ENCODE measurements around the gene SPINK2.

SPINK2 gene

GRCh38 chr4:56787380-56787779, 34.1 kb downstream of the SPINK2 start:
- H3K9me3 ChIP-seq (ENCODE audit: insufficient read depth, low read depth, low read length), result no peaks in the 10 kb centered on the region
- no peaks in the 10 kb centered on the region for H3K79me2 ChIP-seq (ENCODE audit: insufficient read depth, low read length)
- H3K27me3 ChIP-seq (ENCODE audit: insufficient read depth, low read length, poor library complexity, severe bottlenecking), result no peaks in the 10 kb centered on the region
- no peaks in the 10 kb centered on the region for H3K4me1 ChIP-seq (ENCODE audit: insufficient read depth, low read length, poor library complexity, severe bottlenecking)
- H3F3A ChIP-seq (ENCODE audit: low read depth), result no peaks in the 10 kb centered on the region
- no peaks in the 10 kb centered on the region for H4K20me1 ChIP-seq (ENCODE audit: insufficient read depth, low read length, poor library complexity, severe bottlenecking)
- no peak overlapping the region; the same call in 1 of the 2 replicates for H2AFZ ChIP-seq (ENCODE audit: low read length)
- no peak overlapping the region for H3K4me3 ChIP-seq (ENCODE audit: low read length, poor library complexity, severe bottlenecking)
- no peak for TF ChIP-seq EZH2phosphoT487 (IDR thresholded peaks at IDR 0.05; ENCODE audit: borderline replicate concordance)
- H3K36me3 ChIP-seq (ENCODE audit: insufficient read depth, low read length), result no peaks in the 10 kb centered on the region
- H3K4me2 ChIP-seq (ENCODE audit: low read depth, low read length, poor library complexity, severe bottlenecking), result no peak overlapping the region
- no peaks in the 10 kb centered on the region for H3K9me2 ChIP-seq (replicated peaks; ENCODE audit: low read depth, low read length)
- H3K9ac ChIP-seq (ENCODE audit: low read depth, low read length, poor library complexity, severe bottlenecking), result no peak overlapping the region

GRCh38 chr4:56786955-56787354, 34.5 kb downstream of the SPINK2 start:
- Histone ChIP-seq H3K9me3 (ENCODE audit: insufficient read depth, low read depth, low read length) (no peaks in the 10 kb centered on the region), H3F3A (ENCODE audit: low read depth) (no peaks in the 10 kb centered on the region), H2AFZ (ENCODE audit: low read length) (no peak overlapping the region), H3K79me2 (ENCODE audit: insufficient read depth, low read length) (no peaks in the 10 kb centered on the region), H3K4me1 (ENCODE audit: insufficient read depth, low read length, poor library complexity, severe bottlenecking) (no peaks in the 10 kb centered on the region), H3K4me3 (ENCODE audit: low read length, poor library complexity, severe bottlenecking) (no peak overlapping the region), H3K4me2 (ENCODE audit: low read depth, low read length, poor library complexity, severe bottlenecking) (no peak overlapping the region), H3K27me3 (ENCODE audit: insufficient read depth, low read length, poor library complexity, severe bottlenecking) (no peaks in the 10 kb centered on the region), H3K9ac (ENCODE audit: low read depth, low read length, poor library complexity, severe bottlenecking) (no peak overlapping the region), H3K9me2 (replicated peaks; ENCODE audit: low read depth, low read length) (no peaks in the 10 kb centered on the region), H4K20me1 (ENCODE audit: insufficient read depth, low read length, poor library complexity, severe bottlenecking) (no peaks in the 10 kb centered on the region), H3K36me3 (ENCODE audit: insufficient read depth, low read length) (no peaks in the 10 kb centered on the region)
- TF ChIP-seq CTCF (conservative IDR thresholded peaks at IDR 0.05; ENCODE audit: low read length), result no peak
- TF ChIP-seq EZH2phosphoT487 (IDR thresholded peaks at IDR 0.05; ENCODE audit: borderline replicate concordance), result no peak

DNA sequence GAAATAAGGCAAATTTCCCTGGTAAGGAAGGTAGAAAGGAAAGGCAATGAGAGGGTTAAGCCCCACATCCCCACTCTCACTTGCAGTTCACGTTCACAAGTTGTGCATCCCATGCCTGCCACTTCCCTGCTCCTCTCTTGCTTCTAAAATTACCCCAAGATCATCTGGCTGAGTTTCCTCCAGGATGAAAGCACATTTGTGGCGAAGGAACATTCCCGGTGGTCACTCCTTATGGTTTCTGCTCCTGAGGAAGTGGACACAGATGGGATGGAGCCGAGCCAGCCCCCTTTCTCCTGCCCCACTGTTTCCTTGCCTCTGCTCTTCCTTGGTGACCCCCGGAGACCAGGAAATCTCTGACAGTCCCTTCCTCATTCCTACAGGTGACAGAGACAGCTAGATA, 37.5 kb downstream of the SPINK2 start:
- Histone ChIP-seq H3K27me3 (ENCODE audit: insufficient read depth, low read length, poor library complexity, severe bottlenecking) (no peaks in the 10 kb centered on the region), H3K9me2 (replicated peaks; ENCODE audit: low read depth, low read length) (no peaks in the 10 kb centered on the region), H3K36me3 (ENCODE audit: insufficient read depth, low read length) (no peaks in the 10 kb centered on the region), H3K4me3 (ENCODE audit: low read length, poor library complexity, severe bottlenecking) (no peak overlapping the region), H3K4me1 (ENCODE audit: insufficient read depth, low read length, poor library complexity, severe bottlenecking) (no peaks in the 10 kb centered on the region), H3K4me2 (ENCODE audit: low read depth, low read length, poor library complexity, severe bottlenecking) (no peak overlapping the region), H2AFZ (ENCODE audit: low read length) (no peak overlapping the region), H3F3A (ENCODE audit: low read depth) (no peaks in the 10 kb centered on the region), H3K9ac (ENCODE audit: low read depth, low read length, poor library complexity, severe bottlenecking) (no peak overlapping the region), H3K79me2 (ENCODE audit: insufficient read depth, low read length) (no peaks in the 10 kb centered on the region), H4K20me1 (ENCODE audit: insufficient read depth, low read length, poor library complexity, severe bottlenecking) (no peaks in the 10 kb centered on the region), H3K9me3 (ENCODE audit: insufficient read depth, low read depth, low read length) (no peaks in the 10 kb centered on the region)
- no peak for TF ChIP-seq EZH2phosphoT487 (IDR thresholded peaks at IDR 0.05; ENCODE audit: borderline replicate concordance)
- TF ChIP-seq CTCF (conservative IDR thresholded peaks at IDR 0.05; ENCODE audit: low read length), result no peak

- H3K79me2 ChIP-seq (ENCODE audit: insufficient read depth, low read length), result no peaks in the 10 kb centered on the region
- no peaks in the 10 kb centered on the region for H4K20me1 ChIP-seq (ENCODE audit: insufficient read depth, low read length, poor library complexity, severe bottlenecking)
- no peak overlapping the region for H3K4me3 ChIP-seq (ENCODE audit: low read length, poor library complexity, severe bottlenecking)
- H3K27me3 ChIP-seq (ENCODE audit: insufficient read depth, low read length, poor library complexity, severe bottlenecking), result no peaks in the 10 kb centered on the region
- TF ChIP-seq EZH2phosphoT487 (IDR thresholded peaks at IDR 0.05; ENCODE audit: borderline replicate concordance) (no peak), CTCF (conservative IDR thresholded peaks at IDR 0.05; ENCODE audit: low read length) (no peak)
- no peaks in the 10 kb centered on the region for H3K36me3 ChIP-seq (ENCODE audit: insufficient read depth, low read length)
- H3K9ac ChIP-seq (ENCODE audit: low read depth, low read length, poor library complexity, severe bottlenecking), result no peak overlapping the region
- no peaks in the 10 kb centered on the region for H3F3A ChIP-seq (ENCODE audit: low read depth)
- no peaks in the 10 kb centered on the region for H3K4me1 ChIP-seq (ENCODE audit: insufficient read depth, low read length, poor library complexity, severe bottlenecking)
- peak overlapping the region; percentile 22; the same call in 1 of the 2 replicates for H2AFZ ChIP-seq (ENCODE audit: low read length)
- H3K9me2 ChIP-seq (replicated peaks; ENCODE audit: low read depth, low read length), result no peaks in the 10 kb centered on the region
- H3K9me3 ChIP-seq (ENCODE audit: insufficient read depth, low read depth, low read length), result no peaks in the 10 kb centered on the region
- no peak overlapping the region for H3K4me2 ChIP-seq (ENCODE audit: low read depth, low read length, poor library complexity, severe bottlenecking)
Observed at GRCh38 chr4:56782019-56782418, 39.5 kb downstream of the SPINK2 start.

Measured in Loucy (cell line).